Smooth muscle cell (in vitro differentiated cells): ENCODE measurements around the gene PRDX3. TPM values are rescaled to one million over a fixed set of nuclear protein-coding genes. Genes with fewer than 3 reads are reported as not detected.
A peak's percentile ranks its signal among the peaks of the same experiment; 100 is the strongest.
"Not testable (repeated sequence)": the region's sequence is repeated elsewhere in the genome, so short reads cannot be mapped to it uniquely, and the experiment has no call there.

ENCODE experiments used
- DNase-seq: peaks from one replicate; lab custom pipeline; 2025; ENCODE audit not compliant: unreplicated experiment; lab: John Stamatoyannopoulos, UW
- H2AFZ ChIP-seq: fragments of 200-600 bp; sonication (generic); 2 replicates; pipeline ENCODE4 v1.6.0; 2016; ENCODE audit warnings: antibody characterized with exemption, low read depth, mild to moderate bottlenecking
- H3F3A ChIP-seq: fragments of 200-600 bp; sonication (generic); 2 replicates; pipeline ENCODE4 v1.6.0; 2017; ENCODE audit warnings: antibody characterized with exemption, low read depth
- H3K27ac ChIP-seq: fragments of 200-600 bp; sonication (generic); 2 replicates; pipeline ENCODE4 v1.5.1; 2016; ENCODE audit warnings: low read depth, mild to moderate bottlenecking
- H3K27me3 ChIP-seq: fragments of 200-600 bp; sonication (generic); 2 replicates; pipeline ENCODE4 v1.6.1; 2016; ENCODE audit warnings: low read depth, mild to moderate bottlenecking
- H3K36me3 ChIP-seq: fragments of 200-600 bp; sonication (generic); 2 replicates; pipeline ENCODE4 v1.5.1; 2016; ENCODE audit warnings: low read depth
- H3K4me1 ChIP-seq: fragments of 200-600 bp; sonication (generic); 2 replicates; pipeline ENCODE4 v1.5.1; 2016; ENCODE audit warnings: low read depth
- H3K4me2 ChIP-seq: fragments of 200-600 bp; sonication (generic); 2 replicates; pipeline ENCODE4 v1.6.0; 2016; ENCODE audit warnings: mild to moderate bottlenecking
- H3K4me3 ChIP-seq: fragments of 200-600 bp; sonication (generic); 2 replicates; pipeline ENCODE4 v1.5.1; 2016; ENCODE audit warnings: mild to moderate bottlenecking
- H3K79me2 ChIP-seq: fragments of 200-600 bp; sonication (generic); 2 replicates; pipeline ENCODE4 v1.6.0; 2016; ENCODE audit warnings: low read depth, mild to moderate bottlenecking
- H3K9ac ChIP-seq: fragments of 200-600 bp; sonication (generic); 2 replicates; pipeline ENCODE4 v1.6.0; 2016; ENCODE audit warnings: low read depth
- H3K9me3 ChIP-seq: fragments of 200-600 bp; sonication (generic); replicated peaks from 2 replicates; pipeline ENCODE4 v1.5.1; 2016; ENCODE audit warnings: low read depth
- H4K20me1 ChIP-seq: fragments of 200-600 bp; sonication (generic); 2 replicates; pipeline ENCODE4 v1.6.0; 2016; ENCODE audit warnings: low read depth
- WGBS: methylation state at CpG from one replicate; pipeline ENCODE4 v1.1.7; 2016; ENCODE audit warnings: low lambda C conversion rate; 5-methylcytosine and 5-hydroxymethylcytosine counted together
- polyA plus RNA-seq: library from polyadenylated mRNA; unstranded; fragments of >200 nt; fragmentation: Nextera tagmentation; extraction: Ambion mirVana; gene quantifications from 2 replicates; pipeline ENCODE4 v1.2.1, GENCODE V29; 2016
- total RNA-seq: library from RNA; depleted of rRNA; stranded (reverse); fragments of >200 nt; gene quantifications from 2 replicates; pipeline ENCODE4 v1.2.3, GENCODE V29; 2014
- TF ChIP-seq, protein P1 (sequence below): fragments of 200-600 bp; sonication (generic); IDR thresholded peaks from 2 replicates; pipeline ENCODE4 v1.5.1; 2017; ENCODE audit warnings: borderline replicate concordance, mild to moderate bottlenecking, antibody characterized with exemption; ENCODE audit not compliant: insufficient read depth, poor library complexity, severe bottlenecking

Gene PRDX3
- total and polyA plus RNA-seq, 2 experiments from 2014 or later: 123 to 156 TPM

- Histone ChIP-seq H3K9ac (peak overlapping the region; percentile 9), H3K79me2 (no peaks in the 10 kb centered on the region), H4K20me1 (no peaks in the 10 kb centered on the region), H3K4me1 (peaks cover 10% of the 10 kb centered on the region), H3K9me3 (no peaks in the 10 kb centered on the region), H3K27ac (peak overlapping the region; percentile 83), H2AFZ (no peak overlapping the region), H3K4me3 (no peak overlapping the region), H3K27me3 (no peaks in the 10 kb centered on the region), H3K4me2 (peak overlapping the region; percentile 58), H3F3A (peaks cover 18% of the 10 kb centered on the region), H3K36me3 (no peaks in the 10 kb centered on the region)
- 17% methylated on average over 3 of the region's 3 CpGs for WGBS
- no peak for DNase-seq
- TF ChIP-seq, protein P1, sequence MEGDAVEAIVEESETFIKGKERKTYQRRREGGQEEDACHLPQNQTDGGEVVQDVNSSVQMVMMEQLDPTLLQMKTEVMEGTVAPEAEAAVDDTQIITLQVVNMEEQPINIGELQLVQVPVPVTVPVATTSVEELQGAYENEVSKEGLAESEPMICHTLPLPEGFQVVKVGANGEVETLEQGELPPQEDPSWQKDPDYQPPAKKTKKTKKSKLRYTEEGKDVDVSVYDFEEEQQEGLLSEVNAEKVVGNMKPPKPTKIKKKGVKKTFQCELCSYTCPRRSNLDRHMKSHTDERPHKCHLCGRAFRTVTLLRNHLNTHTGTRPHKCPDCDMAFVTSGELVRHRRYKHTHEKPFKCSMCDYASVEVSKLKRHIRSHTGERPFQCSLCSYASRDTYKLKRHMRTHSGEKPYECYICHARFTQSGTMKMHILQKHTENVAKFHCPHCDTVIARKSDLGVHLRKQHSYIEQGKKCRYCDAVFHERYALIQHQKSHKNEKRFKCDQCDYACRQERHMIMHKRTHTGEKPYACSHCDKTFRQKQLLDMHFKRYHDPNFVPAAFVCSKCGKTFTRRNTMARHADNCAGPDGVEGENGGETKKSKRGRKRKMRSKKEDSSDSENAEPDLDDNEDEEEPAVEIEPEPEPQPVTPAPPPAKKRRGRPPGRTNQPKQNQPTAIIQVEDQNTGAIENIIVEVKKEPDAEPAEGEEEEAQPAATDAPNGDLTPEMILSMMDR: no peak
Observed at GRCh38 chr10:119189811-119190282, 11.2 kb upstream of the PRDX3 start.

- Histone ChIP-seq H3K9me3 (no peaks in the 10 kb centered on the region), H3K4me1 (peaks cover 3% of the 10 kb centered on the region), H3F3A (peaks cover under 1% of the 10 kb centered on the region), H3K27me3 (no peaks in the 10 kb centered on the region), H3K4me2 (no peak overlapping the region), H3K27ac (no peak overlapping the region), H4K20me1 (no peaks in the 10 kb centered on the region), H3K79me2 (no peaks in the 10 kb centered on the region), H3K9ac (no peak overlapping the region), H2AFZ (no peak overlapping the region), H3K36me3 (no peaks in the 10 kb centered on the region), H3K4me3 (no peak overlapping the region)
- WGBS: 94% methylated on average over 9 of the region's 9 CpGs
- no peak for DNase-seq
- TF ChIP-seq, protein P1: no peak
Observed at GRCh38 chr10:119183664-119184412, 5.2 kb upstream of the PRDX3 start.

DNA sequence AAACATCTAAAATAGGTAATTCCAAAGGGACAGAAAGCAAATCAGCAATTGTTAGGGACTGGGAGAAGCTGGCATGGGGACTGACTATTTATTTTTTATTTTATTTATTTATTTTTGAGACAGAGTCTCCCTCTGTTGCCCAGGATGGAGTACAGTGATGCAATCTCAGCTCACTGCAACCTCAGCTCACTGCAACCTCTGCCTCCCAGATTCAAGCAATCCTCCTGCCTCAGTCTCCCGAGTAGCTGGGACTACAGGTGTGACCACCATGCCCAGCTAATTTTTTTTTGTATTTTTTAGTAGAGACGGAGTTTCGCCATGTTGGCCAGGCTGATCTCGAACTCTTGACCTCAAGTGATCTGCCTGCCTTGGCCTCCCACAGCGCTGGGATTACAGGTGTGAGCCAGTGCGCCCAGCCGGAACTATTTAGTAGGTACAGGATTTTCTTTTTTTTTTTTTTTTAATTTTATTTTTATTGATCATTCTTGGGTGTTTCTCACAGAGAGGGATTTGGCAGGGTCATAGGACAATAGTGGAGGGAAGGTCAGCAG, 2.3 kb upstream of the PRDX3 start:
- Histone ChIP-seq H3K4me1 (peaks cover 15% of the 10 kb centered on the region), H3K79me2 (peaks cover 22% of the 10 kb centered on the region)
- WGBS: 99% methylated on average over 7 of the region's 7 CpGs
- H3K9me3 ChIP-seq, H3K27me3 ChIP-seq, H4K20me1 ChIP-seq, H2AFZ ChIP-seq, H3K4me3 ChIP-seq, H3K9ac ChIP-seq, H3F3A ChIP-seq, H3K27ac ChIP-seq, H3K4me2 ChIP-seq, H3K36me3 ChIP-seq, DNase-seq: not testable (repeated sequence)

DNA sequence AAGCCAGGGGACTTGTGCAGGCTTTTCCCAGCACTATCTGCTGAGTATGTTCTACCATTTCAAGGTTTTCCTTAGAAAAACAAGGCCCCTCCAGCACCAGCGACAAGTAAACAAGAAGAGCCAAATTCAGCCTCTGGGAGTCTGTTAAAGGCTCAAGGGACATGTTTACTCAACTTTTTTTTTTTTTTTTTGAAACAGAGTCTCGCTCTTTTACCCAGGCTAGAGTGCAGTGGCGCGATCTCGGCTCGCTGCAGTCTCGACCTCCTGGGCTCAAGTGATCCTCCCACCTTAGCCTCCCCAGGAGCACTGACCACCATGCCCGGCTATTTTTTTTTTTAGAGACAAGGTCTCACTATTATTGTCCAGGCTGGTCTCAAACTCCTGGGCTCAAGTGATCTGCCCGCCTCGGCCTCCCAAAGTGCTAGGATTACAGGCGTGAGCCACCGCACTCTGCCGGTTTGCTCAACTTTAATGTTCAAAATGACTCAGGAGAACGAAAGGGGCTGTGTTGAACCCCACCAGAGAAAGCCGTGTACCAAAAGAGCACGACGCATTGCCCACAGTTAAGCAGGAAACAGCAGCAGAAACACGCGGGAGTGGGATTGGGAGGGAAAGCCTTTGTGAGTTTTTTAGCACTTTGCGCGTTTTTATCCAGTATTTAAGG, 772 bp downstream of the PRDX3 start:
- peaks cover 4% of the 10 kb centered on the region for H4K20me1 ChIP-seq
- peaks cover 45% of the 10 kb centered on the region for H3K79me2 ChIP-seq
- no peaks in the 10 kb centered on the region for H3K36me3 ChIP-seq
- WGBS: 17% methylated on average over 21 of the region's 21 CpGs
- DNase-seq: no peak
- TF ChIP-seq, protein P1: no peak
- H3K9me3 ChIP-seq: no peaks in the 10 kb centered on the region
- no peaks in the 10 kb centered on the region for H3K27me3 ChIP-seq
- H3K4me3 ChIP-seq: peak overlapping the region; percentile 75
- H3K4me2 ChIP-seq: peak overlapping the region; percentile 96
- H3K9ac ChIP-seq: peak overlapping the region; percentile 79
- peaks cover 15% of the 10 kb centered on the region for H3K4me1 ChIP-seq
- H3K27ac ChIP-seq: peak overlapping the region; percentile 81
- H3F3A ChIP-seq: peaks cover 6% of the 10 kb centered on the region
- H2AFZ ChIP-seq: peak overlapping the region; percentile 82
